IPS DF 4.7 (cell line): ENCODE results near the gene DEK.

Source experiments
- DNase-seq: peaks from one replicate; pipeline ENCODE4 v3.0.0-alpha.2; 2013; ENCODE audit warnings: low spot score; ENCODE audit errors: extremely low read depth

DEK gene

DNA sequence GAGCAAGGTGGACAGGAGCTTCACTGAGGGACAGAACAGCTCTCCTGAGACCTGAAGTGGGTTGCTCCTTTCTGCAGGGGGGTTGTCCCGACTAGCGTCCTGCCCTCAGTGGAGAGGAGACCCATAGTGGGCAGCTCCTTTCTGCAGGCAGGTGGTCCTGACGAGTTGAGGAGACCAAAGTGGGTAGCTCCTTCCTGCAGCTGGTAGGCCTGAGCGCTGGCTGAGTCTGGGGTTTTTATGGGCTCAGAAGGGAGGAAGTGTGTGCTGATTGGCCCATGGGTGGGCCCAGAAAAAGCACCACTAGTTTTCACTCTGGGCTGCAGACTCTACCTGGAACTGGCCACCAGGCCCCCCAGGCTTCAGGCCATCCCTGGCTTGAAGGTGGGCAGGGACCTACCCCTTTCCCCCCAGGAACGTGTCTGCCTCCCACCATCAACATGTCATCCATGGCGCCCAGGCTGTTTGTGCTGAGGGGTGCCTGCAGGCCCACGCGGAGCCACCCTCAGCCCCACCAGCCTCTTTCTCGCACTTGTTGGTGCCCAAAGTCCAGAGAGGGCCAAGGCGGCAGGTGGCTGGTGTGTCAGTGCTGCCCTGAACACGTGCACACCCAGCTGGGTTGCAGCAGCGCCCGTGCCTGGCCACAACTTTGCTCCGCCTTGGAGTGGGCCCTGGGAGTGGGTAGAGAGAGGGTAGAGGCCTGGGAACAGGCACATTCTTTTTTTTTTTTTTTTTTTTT lies 1.6 kb upstream of the DEK start:
- DNase-seq, result no peak

DNA sequence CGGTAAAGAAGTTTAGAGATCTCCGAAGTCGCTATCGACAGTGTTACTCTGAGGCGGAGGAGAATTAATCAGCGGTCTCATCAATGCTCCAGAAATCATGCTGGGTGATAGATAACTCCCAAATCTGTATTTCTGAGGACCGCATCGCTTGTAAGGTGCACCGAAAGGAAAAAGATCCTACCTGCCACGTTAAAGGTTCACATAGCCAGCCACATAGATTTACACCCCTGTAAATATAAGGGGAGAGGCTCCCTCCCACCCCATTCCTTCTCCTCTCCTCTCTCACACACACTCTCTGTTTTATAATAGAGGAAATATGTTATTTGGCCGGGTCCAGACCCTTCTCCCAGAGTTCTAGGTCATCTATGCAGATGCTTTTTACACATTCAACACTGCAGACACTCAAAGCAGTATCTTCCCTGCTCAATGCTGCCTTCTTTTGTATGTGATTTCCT lies 620 bp upstream of the DEK start:
- no peak for DNase-seq

DNA sequence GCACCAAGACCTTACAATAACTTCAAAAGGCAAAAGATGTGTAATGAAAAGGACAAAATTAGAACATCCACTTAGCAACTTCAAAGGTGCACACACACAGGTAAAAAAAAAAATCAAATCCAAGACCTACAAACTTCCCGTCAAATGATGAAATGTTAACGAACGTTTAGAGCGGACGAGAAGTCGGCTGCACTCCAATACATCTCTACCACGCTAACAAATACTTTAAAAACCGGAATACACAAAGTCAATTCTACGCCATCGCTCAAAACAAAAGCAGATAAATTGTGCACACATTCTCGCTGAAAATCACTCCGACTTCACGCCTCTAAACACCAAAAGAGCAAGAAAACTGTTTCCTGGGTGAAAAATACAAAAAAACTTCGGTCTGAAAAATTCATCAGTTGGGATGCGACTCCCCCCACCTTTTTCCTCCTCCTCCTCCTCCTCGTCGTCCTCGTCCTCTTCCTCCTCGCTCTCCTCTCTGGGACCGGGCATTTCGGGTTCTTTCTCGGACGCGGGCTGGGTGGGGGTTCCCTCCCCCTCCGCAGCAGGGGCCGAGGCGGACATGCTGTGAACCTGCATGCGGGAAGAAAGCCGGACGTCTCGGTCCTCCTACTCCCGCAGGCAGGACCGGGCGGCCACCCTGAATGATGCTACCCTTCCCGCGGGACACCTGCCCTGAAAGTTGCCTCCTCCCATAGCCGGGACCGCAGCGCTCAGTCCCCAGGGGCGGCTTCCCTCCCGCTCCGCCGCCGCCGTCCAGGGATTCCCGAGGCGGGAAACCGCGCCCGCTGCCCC lies 712 bp downstream of the DEK start:
- DNase-seq, result no peak

DNA sequence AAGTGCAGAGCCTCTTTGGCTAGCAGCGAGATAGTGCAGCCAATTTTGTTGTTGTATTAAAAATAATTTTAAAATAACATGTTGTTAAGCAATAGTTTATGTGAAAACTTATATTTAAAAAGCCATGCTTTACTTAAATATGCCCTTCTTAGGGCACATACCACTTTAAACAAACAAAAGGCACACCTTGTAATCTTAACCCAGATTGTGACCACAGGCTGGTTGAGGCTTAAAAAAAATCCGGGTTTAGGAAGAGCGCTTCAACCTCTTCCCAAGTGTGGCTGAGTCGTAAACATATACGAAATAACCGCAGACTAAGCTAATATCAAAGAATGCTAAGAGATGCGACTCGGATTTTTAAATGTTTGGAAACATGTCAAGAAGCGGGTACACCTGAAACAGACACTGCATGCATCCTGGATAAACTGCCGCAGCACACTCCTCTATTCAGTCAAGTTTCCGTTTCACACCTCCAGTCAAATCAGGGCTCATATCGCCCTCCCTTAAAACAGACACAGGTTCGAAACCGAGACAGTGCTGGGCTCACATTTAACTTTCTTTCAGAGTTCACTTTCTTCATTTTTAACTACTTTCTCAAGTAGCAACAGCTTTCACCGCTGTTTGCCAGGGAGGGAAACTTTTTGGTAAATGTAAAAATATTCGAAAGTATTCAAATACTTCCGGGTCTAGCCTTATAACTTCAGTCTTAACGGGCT lies 1.5 kb downstream of the DEK start:
- no peak for DNase-seq

DNA sequence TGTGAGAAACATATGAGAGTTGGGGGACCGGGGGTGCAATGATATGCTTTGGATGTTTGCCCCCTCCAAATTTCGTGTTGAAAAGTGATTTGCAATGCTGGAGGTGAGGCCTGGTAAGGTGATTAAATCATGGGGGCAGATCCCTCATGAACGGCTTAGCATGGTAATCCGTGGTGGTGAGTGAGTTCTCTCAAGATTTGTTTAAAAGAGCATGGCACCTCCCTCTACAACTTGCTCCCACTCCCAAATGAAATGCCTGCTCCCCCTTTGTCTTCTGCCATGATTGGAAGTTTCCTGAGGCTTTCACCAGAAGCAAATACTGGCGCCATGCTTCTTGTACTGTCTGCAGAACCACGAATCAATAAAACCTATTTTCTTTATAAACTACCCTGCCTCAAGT lies 2.5 kb downstream of the DEK start:
- no peak for DNase-seq

DNA sequence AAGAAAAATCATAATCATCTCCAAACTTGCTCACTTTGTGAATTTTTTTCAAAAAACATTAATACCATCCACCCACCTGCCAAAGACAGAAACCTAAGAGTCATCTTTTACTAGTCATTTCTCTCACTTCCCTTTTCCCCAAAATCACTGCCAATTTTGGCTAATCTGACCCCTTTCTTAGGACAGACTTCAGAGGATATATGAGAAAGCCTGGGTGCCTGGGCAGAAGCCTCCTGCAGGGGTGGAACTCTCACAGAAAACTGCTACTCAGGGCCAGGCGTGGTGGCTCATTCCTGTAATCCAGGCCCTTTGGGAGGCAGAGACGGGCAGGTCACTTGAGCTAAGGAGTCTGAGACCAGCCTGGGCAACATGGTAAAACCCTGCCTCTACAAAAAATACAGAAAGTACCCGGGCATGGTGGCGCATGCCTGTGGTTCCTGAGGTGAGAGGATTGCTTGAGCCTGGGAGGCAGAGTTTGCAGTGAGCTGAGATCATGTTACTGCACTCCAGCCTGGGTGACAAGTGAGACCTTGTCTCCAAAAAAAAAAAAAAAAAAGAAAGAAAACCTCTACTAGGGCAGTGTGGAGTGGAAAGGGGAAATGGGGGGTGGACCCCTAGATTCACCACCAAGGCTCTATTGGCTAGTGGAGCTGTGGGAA lies 3.8 kb downstream of the DEK start:
- DNase-seq, result no peak

DNA sequence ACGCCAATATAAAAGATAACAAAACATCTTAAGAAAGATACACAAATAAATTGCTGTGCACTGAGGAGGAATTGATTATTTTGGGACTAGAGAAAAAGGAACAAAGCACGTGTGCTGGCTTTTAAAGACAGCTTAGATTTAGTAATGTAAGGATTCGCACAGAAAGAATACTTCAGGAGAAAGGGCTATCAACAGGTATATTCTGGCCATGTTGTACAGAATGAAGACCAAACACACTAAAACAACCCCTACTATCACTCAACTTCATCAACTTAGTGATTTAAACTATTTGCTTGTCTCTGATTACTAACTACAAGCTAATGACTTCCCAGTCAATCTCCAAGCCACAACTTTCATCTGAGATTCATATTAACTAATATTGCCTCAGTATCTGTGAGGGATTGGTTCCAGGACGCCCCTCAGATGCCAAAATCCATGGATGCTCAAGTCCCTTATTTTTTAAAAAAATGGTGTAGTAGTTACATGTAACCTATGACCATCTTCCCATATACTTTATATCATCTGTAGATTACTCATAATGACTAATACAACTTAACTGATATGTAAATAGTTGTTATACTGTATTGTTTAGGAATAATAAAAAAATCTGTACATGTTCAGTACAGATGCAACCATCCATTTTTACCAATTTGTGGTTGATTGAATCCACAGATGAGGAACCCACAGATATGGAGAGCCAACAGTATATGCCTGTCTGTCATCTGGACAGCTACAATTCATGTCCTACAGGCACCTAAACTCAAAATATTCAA lies 4.5 kb downstream of the DEK start:
- DNase-seq, result no peak

DNA sequence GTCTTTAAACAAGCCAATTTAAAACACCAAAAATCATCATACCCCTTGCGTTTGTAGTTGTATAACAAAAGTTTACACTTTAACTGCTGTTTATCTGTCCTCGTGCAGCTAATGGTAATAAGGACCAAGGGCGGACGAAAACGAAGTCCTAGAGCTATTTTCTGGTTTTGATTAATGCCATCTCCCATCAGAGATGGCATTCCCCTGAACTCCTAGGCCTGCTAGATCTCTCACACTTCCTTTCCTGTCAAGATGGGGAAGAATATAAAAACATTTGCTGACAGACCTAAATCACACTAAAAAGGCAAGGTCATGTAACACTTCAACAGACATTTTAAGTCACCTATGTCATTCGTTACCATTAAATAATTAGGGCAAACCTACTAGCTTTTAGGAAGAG lies 9.5 kb downstream of the DEK start:
- DNase-seq, result no peak

DNA sequence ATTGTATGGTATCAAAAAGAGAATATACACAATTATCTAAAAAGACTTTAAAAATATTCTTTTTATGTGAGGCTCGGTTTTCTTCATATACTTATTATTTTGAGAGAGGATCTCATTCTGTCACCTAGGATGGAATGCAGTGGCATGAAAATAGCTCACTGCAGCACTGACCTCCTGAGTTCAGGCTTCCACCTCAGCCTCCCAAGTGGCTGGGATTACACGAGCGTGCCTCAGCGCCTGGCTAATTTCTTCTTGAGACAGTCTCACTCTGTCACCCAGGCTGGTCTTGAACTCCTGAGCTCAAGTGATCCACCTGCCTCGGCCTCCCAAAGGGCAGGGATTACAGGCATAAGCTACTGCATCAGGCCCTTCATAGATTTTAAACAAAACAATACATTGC lies 10.7 kb downstream of the DEK start:
- no peak for DNase-seq

DNA sequence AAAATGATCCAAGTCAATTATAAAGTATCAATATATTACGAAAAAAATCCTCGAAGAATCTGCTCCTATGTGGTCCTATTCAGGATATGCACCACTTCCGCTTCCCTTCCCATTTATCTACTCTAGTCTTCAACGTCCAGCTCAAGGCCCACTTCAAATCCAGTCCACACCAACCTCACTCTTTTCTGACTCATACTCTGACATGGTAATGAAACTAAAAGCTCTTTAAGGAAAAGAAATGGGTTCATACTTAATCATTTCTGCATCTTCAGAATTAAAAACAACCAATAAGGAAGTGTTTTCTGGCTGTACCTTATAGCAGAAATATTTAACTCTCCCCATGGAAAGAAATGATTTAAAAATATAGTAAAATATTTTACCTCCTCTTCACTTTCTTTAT lies 15.1 kb downstream of the DEK start:
- DNase-seq, result no peak

DNA sequence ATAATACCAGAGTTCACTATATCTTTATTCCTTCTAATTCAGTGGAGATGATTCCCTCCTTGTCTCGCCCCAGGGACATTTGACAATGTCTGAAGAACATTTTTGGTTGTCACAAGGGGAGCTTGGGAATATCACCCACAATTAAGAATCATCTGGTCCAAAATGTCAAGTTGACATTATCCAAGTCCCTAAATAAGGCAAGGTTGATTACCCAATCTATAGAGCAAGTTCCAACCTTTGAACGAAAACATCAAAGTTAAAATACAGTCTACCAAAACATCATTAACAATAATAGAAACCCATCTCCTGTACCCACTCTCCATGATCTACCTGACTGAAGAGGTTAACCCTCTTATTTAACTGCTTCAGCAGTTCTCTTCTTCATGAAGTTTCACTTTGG lies 15.6 kb downstream of the DEK start:
- no peak for DNase-seq

DNA sequence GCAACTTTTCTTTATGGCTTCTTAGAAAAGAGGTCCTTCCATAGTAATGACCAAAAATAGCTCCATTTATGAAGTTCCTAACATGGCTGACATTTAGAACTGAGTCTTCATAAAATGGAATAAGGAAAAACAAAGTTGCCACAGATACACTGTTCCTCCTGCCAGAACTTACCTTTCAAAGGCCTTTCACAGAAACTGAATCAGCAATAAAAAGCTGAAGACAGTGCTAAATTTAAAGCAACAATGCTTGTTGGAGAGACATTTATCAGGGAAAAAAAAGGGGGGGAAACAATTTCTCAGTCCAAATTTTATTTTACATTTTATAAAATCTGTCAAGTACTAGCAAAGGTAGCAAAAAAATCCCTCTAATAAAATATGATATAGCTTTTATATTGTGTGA lies 17.3 kb downstream of the DEK start:
- no peak for DNase-seq

DNA sequence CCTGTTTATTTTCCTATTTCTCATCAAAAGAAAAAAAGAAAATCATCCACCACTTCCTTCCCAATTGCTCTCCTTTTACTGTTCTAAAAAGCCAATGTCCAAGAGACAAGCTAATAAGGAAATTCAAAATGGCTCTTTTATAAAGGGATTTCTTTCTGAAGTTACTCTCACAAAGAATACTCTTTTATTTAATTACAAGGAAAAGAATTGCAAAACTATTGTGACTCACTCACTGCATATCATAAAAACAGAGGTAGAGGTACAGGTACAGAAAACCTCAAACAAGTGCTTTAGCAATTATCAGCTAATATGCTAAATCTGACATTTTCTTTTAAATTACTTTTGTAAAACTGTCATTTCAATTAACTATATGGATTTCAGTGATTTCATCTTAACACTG lies 18.1 kb downstream of the DEK start:
- DNase-seq, result no peak

DNA sequence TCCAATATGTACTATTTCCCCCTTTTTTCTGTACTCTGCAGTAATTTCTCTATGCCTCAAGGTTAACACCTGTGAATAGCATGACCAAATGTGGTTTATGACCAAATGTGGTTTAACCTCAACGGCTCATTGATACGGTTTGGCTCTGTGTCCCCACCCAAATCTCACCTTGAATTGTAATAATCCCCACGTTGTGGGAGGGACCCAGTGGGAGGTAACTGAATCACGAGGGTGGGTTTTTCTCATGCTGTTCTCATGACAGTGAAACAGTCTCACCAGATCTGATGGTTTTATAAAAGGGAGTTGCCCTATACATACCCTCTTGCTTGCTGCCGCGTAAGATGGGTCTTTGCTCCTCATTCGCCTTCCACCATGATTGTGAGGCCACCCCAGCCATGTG lies 18.7 kb downstream of the DEK start:
- no peak for DNase-seq

DNA sequence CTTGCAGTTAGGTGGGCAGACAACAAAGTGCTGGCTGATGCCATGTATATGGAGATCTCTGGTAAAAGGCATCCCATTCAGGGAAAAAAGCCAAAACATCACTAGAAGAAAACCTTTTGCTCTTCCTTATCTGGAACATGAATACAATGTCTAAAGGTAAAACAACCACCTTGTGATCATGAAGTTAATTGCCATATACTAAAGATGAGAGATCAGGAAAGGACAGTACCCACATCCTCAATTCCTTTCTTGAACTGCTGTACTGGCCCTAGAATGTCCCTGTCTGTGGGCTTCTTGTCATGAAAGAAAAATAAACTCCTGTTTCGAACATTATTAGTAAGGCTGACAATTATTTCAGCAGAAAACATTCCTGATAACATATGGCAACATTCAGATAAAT lies 19.3 kb downstream of the DEK start:
- no peak for DNase-seq

DNA sequence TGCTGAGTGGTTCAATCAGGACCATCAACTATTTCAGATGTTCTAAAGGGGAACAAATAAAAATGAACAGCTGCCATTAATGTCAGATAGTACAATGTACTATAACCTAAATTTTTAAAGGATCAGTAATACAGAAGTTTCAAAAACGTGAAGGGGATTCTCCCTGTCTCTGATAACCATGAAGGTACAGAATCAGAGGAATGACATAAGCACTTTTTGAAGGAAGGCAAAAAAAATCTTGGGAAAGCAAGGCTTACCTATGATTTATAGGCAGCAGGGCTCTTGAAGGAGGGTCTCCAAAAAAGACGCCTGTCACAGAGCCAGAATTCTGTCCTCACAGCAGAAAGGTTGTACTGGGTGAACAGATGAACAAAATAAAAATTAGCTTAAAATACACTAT lies 20.1 kb downstream of the DEK start:
- no peak for DNase-seq

DNA sequence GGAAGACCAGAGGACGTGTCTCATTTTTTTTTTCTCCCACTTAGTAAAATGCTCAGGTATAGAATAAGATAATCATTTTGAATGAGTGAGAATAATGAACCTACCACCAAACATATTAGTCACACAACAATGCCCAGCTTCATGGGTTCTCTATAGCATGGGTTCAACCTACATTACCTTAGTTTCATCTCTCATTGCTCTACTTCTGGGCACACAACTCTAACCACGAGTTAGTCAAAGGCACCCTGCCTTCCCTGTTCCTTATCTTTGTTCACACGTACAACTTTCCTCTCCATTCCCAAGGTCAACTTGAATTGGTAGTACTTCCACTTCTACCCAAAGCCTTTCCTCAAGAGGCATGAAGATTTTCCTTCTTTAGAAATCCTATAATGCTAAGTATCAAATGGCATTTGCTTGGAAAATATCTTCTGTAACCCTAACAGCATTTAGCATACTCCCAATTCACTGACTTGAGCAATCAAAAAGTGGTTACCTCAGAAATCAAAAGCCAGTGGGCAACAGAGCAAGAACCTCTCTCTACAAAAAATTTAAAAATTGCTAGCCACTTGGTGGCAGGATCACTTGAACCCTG lies 20.9 kb downstream of the DEK start:
- DNase-seq, result no peak

DNA sequence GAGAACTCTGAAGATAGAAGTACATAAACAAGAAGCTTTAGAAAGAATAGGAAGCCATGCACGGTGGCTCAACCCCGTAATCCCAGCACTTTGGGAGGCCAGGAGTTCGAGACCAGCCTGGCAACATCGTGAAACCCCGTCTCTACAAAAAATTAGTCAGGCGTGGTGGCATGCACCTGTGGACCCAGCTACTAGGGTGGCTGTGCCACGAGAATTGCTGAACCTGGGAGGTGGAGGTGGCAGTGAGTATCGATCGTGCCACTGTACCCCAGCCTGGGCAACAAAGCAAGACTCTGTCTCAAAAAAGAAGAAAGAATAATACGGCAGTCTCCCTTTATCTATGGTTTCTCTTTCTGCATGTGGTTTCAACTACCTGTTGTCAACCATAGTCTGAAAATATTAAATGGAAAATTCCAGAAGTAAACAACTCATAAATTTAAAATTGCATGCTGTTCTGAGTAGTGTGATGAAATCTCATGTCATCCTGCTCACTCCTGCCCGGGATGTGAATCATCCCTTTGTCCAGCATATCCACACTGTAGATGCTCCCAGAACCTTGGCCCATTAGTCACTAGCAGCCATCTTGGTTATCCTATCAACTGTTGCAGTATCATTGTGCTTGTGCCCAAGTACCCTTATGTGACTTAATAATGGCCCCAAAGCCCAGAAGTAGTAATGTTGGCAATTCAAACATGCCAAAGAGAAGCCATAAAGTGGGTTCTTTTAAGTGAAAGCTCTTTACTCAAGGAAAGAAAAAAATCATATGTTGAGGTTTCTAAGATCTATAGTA lies 22.1 kb downstream of the DEK start:
- DNase-seq, result no peak

DNA sequence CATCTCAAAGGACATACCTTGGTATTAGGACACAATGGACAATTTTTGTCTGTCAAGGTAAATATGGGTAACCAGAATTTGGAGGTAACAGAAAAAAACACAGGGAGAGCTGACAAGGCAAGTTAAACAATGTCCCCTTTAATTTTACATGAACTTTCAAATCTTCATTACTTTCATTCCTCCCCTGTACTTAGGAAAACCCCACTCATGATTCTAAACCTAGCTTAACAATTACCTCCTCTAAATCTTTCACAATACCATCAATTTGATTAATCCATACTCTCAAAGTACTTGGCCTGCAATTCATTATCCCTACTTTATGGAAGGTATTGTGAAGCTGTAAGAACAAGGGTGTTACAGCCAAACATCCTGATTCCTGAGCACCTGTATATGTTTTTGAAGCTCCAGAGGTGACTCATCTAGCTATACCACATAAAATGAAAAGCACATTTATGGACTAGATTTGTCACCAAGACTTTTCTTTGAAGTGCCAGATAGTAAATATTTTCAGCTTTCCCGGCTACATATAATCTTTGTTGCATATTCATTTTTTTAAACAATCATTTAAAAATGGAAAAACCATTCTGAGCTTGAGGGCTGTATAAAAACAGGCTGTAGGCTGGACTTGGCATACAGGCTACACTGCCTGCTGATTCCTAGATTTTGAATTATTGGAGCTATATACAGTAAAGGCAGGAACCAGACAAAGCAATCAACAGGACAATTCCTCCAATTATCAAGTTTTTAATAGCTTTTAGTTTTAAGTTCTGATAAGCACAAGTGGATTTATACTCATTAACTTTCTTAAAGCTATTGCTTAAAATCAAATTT lies 22.9 kb downstream of the DEK start:
- DNase-seq, result no peak
